SH-SY5Y (cell line): ENCODE data around the gene RHEBL1.

Experiments
- GATA2 ChIP-seq: IDR thresholded peaks from 2 replicates; pipeline ENCODE4 v1.6.1; 2011; ENCODE audit warnings: mild to moderate bottlenecking, low read depth, low read length
- GATA3 ChIP-seq: IDR thresholded peaks from 2 replicates; pipeline ENCODE4 v1.6.1; 2011; ENCODE audit warnings: low read depth, mild to moderate bottlenecking, low read length, moderate library complexity

DNA sequence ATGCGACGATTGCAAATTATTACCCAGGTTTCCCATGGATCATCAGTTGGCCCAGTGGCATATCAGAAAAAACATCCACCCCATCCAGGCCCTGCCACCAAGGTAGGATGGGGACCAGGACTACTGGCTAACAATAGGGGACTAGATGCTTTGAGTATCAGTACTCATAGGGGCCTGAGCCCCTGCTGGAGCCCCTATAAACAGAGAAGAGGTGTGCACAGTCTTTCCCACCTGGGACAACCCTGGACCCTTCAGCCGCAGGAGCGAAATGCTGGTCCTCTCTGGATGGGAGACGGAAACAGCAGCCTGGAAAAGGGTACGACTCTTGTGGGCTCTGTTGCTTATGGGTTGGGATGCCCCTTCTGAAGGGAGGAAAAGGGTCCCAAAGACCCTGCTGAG lies 19.2 kb upstream of the RHEBL1 start:
- no peak for TF ChIP-seq GATA2
- TF ChIP-seq GATA3 = no peak
